Hepatocyte (in vitro differentiated cells): ENCODE measurements around the gene ATP5MK. TPM values are rescaled to one million over a fixed set of nuclear protein-coding genes. Genes with fewer than 3 reads are reported as not detected.

Experiments
- DNase-seq: peaks from one replicate; pipeline ENCODE4 v3.0.0-alpha.2; 2016; ENCODE audit warnings: low spot score
- H2AFZ ChIP-seq: fragments of 200-600 bp; sonication (generic); 2 replicates; pipeline ENCODE4 v1.6.0; 2016; ENCODE audit warnings: antibody characterized with exemption, mild to moderate bottlenecking
- H3K27ac ChIP-seq: fragments of 200-600 bp; sonication (generic); 2 replicates; pipeline ENCODE4 v1.5.1; 2016; ENCODE audit warnings: mild to moderate bottlenecking
- H3K27me3 ChIP-seq: fragments of 200-600 bp; sonication (generic); 2 replicates; pipeline ENCODE4 v1.6.1; 2016
- H3K36me3 ChIP-seq: fragments of 200-600 bp; sonication (generic); replicated peaks from 2 replicates; pipeline ENCODE4 v1.5.1; 2016; ENCODE audit warnings: low read depth; ENCODE audit not compliant: insufficient read depth
- H3K4me1 ChIP-seq: fragments of 200-600 bp; sonication (generic); 2 replicates; pipeline ENCODE4 v1.5.1; 2016; ENCODE audit warnings: mild to moderate bottlenecking, moderate library complexity; ENCODE audit not compliant: insufficient read depth
- H3K4me2 ChIP-seq: fragments of 200-600 bp; sonication (generic); 2 replicates; pipeline ENCODE4 v1.6.0; 2016
- H3K4me3 ChIP-seq: fragments of 200-600 bp; sonication (generic); 2 replicates; pipeline ENCODE4 v1.5.1; 2016; ENCODE audit warnings: mild to moderate bottlenecking
- H3K79me2 ChIP-seq: fragments of 200-600 bp; sonication (generic); 2 replicates; pipeline ENCODE4 v1.6.0; 2017; ENCODE audit warnings: mild to moderate bottlenecking
- H3K9me2 ChIP-seq: fragments of 200-600 bp; sonication (generic); replicated peaks from 2 replicates; pipeline ENCODE4 v1.6.0; 2017; ENCODE audit warnings: mild to moderate bottlenecking; ENCODE audit not compliant: insufficient read depth
- H3K9me3 ChIP-seq: fragments of 200-600 bp; sonication (generic); 2 replicates; pipeline ENCODE4 v1.5.1; 2016; ENCODE audit warnings: low read depth, mild to moderate bottlenecking
- H4K20me1 ChIP-seq: fragments of 200-600 bp; sonication (generic); 2 replicates; pipeline ENCODE4 v1.6.0; 2016; ENCODE audit warnings: mild to moderate bottlenecking; ENCODE audit not compliant: insufficient read depth, poor library complexity, severe bottlenecking
- EZH2 ChIP-seq: fragments of 200-600 bp; sonication (generic); IDR thresholded peaks from 2 replicates; pipeline ENCODE4 v1.6.1; 2016; ENCODE audit warnings: antibody characterized with exemption, mild to moderate bottlenecking, borderline replicate concordance
- EZH2phosphoT487 ChIP-seq: fragments of 200-600 bp; sonication (generic); IDR thresholded peaks from one replicate; pipeline ENCODE4 v1.6.1; 2018; ENCODE audit warnings: antibody characterized with exemption, mild to moderate bottlenecking, low read depth, moderate library complexity; ENCODE audit not compliant: unreplicated experiment, severe bottlenecking
- WGBS: methylation state at CpG from one replicate; pipeline ENCODE4 v1.1.6; 2016; ENCODE audit warnings: low lambda C conversion rate; ENCODE audit errors: missing lambda C conversion rate; 5-methylcytosine and 5-hydroxymethylcytosine counted together
- polyA plus RNA-seq: library from polyadenylated mRNA; unstranded; fragments of >200 nt; fragmentation: Nextera tagmentation; extraction: Ambion mirVana; gene quantifications from 2 replicates; pipeline ENCODE4 v1.2.1, GENCODE V29; 2016
- total RNA-seq: library from RNA; depleted of rRNA; stranded (reverse); fragments of >200 nt; gene quantifications from 2 replicates; pipeline ENCODE4 v1.2.3, GENCODE V29; 2014
- TF ChIP-seq, protein P1 (sequence below): fragments of 200-600 bp; sonication (generic); IDR thresholded peaks from 2 replicates; pipeline ENCODE4 v1.5.1; 2016; ENCODE audit warnings: antibody characterized with exemption, mild to moderate bottlenecking; ENCODE audit not compliant: poor library complexity

Gene ATP5MK
- total and polyA plus RNA-seq, 2 experiments from 2014 or later = 408 to 647 TPM

DNA sequence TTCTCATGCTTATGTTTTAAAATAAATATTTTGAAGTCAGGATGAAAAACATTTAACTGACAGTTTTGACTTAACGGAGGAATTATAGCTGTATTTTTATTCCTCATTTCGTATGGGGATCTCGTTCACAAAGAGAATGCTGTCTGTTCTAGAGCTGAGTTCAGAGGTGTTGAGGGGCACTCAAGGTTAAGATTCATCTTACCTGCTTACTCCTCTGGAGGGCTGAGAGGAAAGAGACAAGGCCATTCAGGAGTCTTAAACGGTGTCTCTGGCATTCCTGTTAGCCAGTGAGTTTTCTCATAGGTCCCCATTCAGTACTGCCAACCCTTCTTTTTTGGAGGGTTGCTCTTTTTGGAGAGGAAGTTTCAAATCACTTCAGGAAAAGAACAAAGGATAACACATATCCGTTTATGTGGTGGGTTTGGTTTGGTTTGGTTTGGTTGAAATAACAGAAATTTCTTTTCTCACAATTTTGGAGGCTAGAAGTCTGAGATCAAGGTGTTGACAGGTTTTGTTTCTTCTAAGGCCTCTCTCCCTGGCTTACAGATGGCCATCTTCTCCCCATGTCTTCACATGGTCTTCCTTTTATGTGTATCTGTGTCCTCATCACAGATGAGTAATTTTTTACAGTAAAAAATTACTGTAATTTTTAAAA, 32.8 kb upstream of the ATP5MK start:
- no peak overlapping the region for H3K27ac ChIP-seq
- H3K9me3 ChIP-seq = no peaks in the 10 kb centered on the region
- no peak for DNase-seq
- H2AFZ ChIP-seq = no peak overlapping the region
- H3K9me2 ChIP-seq = no peaks in the 10 kb centered on the region
- H3K27me3 ChIP-seq = no peaks in the 10 kb centered on the region
- no peaks in the 10 kb centered on the region for H3K36me3 ChIP-seq
- H3K79me2 ChIP-seq = no peaks in the 10 kb centered on the region
- no peak overlapping the region for H3K4me2 ChIP-seq
- no peak for TF ChIP-seq EZH2phosphoT487
- TF ChIP-seq EZH2 = no peak
- no peak overlapping the region for H3K4me3 ChIP-seq
- no peaks in the 10 kb centered on the region for H3K4me1 ChIP-seq
- 91% methylated on average over 5 of the region's 5 CpGs for WGBS
- H4K20me1 ChIP-seq = no peaks in the 10 kb centered on the region

DNA sequence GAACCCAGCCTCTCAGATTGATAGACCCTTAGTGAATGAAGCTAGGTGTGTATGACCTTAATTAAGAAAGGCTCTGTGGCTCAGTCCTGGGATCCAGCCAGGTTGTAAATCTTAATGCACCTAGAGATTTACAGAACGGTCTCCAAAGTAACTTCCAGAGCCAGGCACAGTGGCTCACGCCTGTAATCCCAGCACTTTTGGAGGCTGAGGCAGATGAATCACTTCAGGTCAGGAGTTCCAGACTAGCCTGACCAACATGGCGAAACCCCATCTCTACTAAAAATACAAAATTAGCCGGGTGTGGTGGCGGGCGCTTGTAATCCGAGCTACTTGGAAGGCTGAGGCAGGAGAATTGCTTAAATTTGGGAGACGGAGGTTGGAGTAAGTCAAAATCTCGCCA, 31.6 kb upstream of the ATP5MK start:
- WGBS = 89% methylated on average over 9 of the region's 9 CpGs
- H3K4me1 ChIP-seq = no peaks in the 10 kb centered on the region
- H3K27ac ChIP-seq = no peak overlapping the region
- H3K9me3 ChIP-seq = no peaks in the 10 kb centered on the region
- no peaks in the 10 kb centered on the region for H3K9me2 ChIP-seq
- no peaks in the 10 kb centered on the region for H3K79me2 ChIP-seq
- no peak overlapping the region for H2AFZ ChIP-seq
- H3K36me3 ChIP-seq = no peaks in the 10 kb centered on the region
- no peak for TF ChIP-seq EZH2phosphoT487
- no peak for TF ChIP-seq EZH2
- TF ChIP-seq, protein P1, sequence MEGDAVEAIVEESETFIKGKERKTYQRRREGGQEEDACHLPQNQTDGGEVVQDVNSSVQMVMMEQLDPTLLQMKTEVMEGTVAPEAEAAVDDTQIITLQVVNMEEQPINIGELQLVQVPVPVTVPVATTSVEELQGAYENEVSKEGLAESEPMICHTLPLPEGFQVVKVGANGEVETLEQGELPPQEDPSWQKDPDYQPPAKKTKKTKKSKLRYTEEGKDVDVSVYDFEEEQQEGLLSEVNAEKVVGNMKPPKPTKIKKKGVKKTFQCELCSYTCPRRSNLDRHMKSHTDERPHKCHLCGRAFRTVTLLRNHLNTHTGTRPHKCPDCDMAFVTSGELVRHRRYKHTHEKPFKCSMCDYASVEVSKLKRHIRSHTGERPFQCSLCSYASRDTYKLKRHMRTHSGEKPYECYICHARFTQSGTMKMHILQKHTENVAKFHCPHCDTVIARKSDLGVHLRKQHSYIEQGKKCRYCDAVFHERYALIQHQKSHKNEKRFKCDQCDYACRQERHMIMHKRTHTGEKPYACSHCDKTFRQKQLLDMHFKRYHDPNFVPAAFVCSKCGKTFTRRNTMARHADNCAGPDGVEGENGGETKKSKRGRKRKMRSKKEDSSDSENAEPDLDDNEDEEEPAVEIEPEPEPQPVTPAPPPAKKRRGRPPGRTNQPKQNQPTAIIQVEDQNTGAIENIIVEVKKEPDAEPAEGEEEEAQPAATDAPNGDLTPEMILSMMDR = no peak
- no peaks in the 10 kb centered on the region for H3K27me3 ChIP-seq
- H3K4me3 ChIP-seq = no peak overlapping the region
- no peak for DNase-seq
- H3K4me2 ChIP-seq = no peak overlapping the region
- H4K20me1 ChIP-seq = no peaks in the 10 kb centered on the region

DNA sequence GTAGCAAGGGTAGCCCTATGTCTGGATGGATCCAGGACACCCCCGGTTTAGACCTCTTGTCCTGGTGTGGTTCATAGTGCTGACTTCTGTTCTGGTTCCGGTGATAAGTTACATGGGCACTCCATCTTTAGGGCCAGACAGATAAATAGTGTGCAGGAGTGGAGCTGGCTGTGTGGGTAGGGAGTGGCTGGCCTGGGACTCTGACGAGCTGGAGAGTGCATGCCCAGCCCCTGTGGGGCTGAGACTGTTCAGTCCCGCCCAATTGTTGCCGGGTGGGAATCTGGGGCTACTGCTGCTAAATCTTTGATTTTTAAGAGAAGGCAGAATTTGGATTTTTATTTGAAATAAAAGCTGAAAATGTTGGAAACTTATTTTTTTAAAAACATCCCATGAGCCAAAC, 27.5 kb upstream of the ATP5MK start:
- no peaks in the 10 kb centered on the region for H3K27me3 ChIP-seq
- DNase-seq = no peak
- no peaks in the 10 kb centered on the region for H4K20me1 ChIP-seq
- no peaks in the 10 kb centered on the region for H3K4me1 ChIP-seq
- H3K27ac ChIP-seq = no peak overlapping the region
- TF ChIP-seq EZH2 (no peak), EZH2phosphoT487 (no peak)
- TF ChIP-seq, protein P1 = no peak
- WGBS = 93% methylated on average over 5 of the region's 5 CpGs
- no peaks in the 10 kb centered on the region for H3K36me3 ChIP-seq
- no peak overlapping the region for H3K4me2 ChIP-seq
- H3K4me3 ChIP-seq = no peak overlapping the region
- H3K79me2 ChIP-seq = no peaks in the 10 kb centered on the region
- H2AFZ ChIP-seq = no peak overlapping the region
- H3K9me2 ChIP-seq = no peaks in the 10 kb centered on the region
- H3K9me3 ChIP-seq = no peaks in the 10 kb centered on the region

DNA sequence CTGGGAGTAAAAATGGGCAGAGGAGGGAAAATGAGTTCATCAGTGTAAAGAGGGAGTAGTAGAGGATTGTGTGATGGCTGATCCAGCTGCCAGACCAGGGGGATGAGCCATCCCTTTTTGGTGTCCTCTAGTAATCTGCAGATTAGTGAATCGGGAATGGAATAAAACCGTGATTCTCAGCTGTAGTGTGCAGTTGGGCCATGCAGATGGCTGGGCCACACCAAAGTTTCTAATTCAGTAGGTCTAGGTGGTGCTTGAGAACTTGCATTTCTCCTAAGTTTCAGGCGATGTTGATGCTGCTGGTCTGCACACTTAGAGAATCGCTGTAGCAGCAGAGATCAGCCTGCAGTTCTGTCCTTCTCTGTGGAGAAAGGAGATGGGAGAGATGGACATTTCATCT, 22.8 kb upstream of the ATP5MK start:
- 96% methylated on average over 4 of the region's 4 CpGs for WGBS
- no peaks in the 10 kb centered on the region for H4K20me1 ChIP-seq
- TF ChIP-seq EZH2 (no peak), EZH2phosphoT487 (no peak)
- TF ChIP-seq, protein P1 = no peak
- no peak overlapping the region for H2AFZ ChIP-seq
- H3K79me2 ChIP-seq = no peaks in the 10 kb centered on the region
- no peaks in the 10 kb centered on the region for H3K27me3 ChIP-seq
- H3K27ac ChIP-seq = no peak overlapping the region
- H3K4me1 ChIP-seq = no peaks in the 10 kb centered on the region
- no peaks in the 10 kb centered on the region for H3K9me2 ChIP-seq
- no peaks in the 10 kb centered on the region for H3K36me3 ChIP-seq
- H3K4me3 ChIP-seq = no peak overlapping the region
- H3K9me3 ChIP-seq = no peaks in the 10 kb centered on the region
- DNase-seq = no peak
- no peak overlapping the region for H3K4me2 ChIP-seq
